Measurements from ENCODE around the gene AFG1L.

GRCh38 chr6:108368431-108369030, 73.7 kb downstream of the AFG1L start:
- TF ChIP-seq ZNF274 (IDR thresholded peaks at IDR 0.05; ENCODE audit: low read depth, low read length), result no peak
- no peak for TF ChIP-seq YY1 (IDR thresholded peaks at IDR 0.05; ENCODE audit: insufficient read depth, insufficient read length)
- no peak for TF ChIP-seq SUZ12 (IDR thresholded peaks at IDR 0.05; ENCODE audit: extremely low read depth, insufficient read depth, insufficient read length)
